CD4-positive, alpha-beta T cell treated with Interleukin-17A for 1 hour (primary cell): Measurements from ENCODE around the gene ZFPL1.

Experiments
- DNase-seq: peaks from one replicate; pipeline ENCODE4 v3.0.0-alpha.2; 2020

Gene ZFPL1

DNA sequence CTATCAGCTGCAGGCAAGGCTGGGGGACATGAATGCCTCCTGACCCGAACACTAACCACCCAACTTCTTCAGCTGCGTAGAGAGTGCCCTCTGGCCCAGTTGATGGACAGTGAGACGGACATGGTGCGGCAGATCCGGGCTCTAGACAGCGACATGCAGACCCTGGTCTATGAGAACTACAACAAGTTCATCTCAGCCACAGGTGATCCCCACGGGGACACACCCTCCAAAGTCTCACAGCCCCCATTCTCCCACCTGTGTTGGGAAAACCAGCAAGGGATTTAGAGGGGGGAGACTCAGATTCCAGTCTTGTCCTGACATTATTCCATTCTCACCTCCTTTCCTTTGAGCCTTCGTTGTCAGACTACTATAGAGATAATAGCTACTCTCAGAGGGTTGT, 12.9 kb downstream of the ZFPL1 start:
- no peak for DNase-seq

GRCh38 chr11:65100674-65101350, 16.8 kb downstream of the ZFPL1 start:
- no peak for DNase-seq

DNA sequence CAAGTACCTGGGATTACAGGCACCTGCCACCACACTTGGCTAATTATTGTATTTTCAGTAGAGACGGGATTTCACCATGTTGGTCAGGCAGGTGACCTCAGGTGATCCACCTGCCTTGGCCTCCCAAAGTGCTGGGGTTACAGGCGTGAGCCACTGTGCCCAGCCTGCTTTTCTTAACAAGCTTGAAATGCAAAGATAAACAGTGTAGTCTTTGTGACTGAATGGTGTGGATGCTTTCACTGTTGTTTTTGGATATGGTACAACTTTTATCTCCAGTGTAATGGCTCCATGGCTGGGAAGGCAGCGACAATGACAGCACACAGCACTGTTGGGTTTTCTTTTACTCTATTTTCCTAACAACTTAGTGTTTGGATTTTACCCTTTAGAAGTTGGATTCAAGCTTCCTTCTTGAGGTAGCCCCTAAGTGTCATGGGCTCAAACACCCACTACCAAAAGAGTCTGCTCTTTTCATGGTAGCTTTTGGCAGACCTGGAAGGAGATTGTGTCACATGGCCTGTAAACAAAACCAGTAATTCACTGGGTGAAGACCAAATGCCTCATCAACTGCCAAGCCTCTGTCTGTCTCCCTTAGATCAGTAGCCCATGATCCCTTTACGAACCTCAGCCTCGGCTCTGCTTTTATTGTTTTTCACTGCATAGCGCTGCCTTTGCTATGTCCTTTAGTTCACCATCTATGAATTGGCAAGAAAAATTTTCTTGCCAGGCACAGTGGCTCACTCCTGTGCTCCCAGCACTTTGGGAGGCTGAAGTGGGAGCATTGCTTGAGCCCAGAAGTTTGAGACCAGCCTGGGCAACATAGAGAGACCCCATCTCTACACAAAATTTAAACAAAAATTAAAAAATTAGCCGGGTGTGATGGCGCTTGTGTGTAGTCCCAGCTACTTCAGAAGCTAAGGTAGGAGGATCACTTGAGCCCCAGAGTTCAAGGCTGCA, 18.4 kb downstream of the ZFPL1 start:
- no peak for DNase-seq

GRCh38 chr11:65103476-65103875, 19.5 kb downstream of the ZFPL1 start:
- no peak for DNase-seq

GRCh38 chr11:65104628-65105027, 20.6 kb downstream of the ZFPL1 start:
- no peak for DNase-seq

DNA sequence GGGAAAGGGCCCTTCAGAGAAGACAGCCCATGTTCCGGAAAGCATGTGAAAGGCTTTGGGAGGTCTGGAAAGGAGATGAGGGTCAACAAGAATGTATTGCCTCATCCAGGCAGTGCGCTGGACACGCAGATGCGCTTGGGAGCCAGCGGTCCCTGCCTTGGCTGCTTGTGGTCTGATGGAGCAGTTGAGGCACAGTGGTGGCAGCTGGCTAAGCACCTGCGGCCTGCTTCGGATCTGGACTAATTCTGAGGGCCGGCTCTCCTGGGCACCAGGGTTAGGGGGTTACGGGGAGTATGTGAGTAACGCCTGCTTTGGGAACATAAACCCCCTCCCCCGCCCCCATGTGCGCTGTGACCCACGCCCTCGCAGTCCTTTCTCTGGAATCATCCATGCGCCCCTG, 23.1 kb downstream of the ZFPL1 start:
- no peak for DNase-seq

DNA sequence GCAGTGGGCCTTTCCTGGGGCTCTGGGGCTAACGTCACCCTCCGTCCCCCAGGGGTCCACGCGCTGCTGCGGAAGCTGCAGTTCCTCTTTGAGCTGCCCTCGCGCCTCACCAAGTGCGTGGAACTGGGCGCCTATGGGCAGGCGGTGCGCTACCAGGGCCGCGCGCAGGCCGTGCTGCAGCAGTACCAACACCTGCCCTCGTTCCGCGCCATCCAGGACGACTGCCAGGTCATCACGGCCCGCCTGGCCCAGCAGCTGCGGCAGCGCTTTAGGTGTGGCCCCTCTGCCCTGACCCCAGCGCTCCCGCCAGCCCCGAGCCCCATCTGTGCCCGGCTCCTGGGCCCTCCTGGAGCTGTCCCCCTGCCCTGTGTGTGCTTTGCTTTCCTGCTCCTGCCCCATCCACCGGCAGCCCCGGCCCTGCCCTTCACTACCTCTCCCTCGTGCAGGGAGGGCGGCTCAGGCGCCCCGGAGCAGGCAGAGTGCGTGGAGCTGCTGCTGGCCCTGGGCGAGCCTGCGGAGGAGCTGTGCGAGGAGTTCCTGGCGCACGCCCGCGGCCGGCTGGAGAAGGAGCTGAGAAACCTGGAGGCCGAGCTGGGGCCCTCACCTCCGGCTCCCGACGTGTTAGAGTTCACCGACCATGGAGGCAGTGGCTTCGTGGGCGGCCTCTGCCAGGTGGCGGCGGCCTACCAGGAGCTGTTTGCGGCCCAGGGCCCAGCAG, 23.9 kb downstream of the ZFPL1 start:
- no peak for DNase-seq

DNA sequence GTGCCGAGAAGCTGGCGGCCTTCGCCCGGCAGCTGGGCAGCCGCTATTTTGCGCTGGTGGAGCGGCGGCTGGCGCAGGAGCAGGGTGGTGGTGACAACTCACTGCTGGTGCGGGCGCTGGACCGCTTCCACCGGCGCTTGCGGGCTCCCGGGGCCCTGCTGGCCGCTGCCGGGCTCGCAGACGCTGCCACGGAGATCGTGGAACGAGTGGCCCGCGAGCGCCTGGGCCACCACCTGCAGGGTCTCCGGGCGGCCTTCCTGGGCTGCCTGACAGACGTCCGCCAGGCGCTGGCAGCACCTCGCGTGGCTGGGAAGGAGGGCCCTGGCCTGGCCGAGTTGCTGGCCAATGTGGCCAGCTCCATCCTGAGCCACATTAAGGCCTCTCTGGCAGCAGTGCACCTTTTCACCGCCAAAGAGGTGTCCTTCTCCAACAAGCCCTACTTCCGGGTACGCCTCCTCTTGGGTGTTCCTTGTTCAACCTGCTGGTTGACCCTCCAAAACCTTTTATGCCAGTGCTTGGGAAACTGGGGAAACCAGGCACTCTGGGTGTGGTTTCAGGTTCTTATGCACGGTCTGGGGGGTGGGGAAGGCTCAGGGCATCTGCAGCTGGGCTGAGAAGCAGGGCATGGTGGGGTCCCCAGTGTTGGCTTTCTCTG, 24.6 kb downstream of the ZFPL1 start:
- DNase-seq, result no peak

DNA sequence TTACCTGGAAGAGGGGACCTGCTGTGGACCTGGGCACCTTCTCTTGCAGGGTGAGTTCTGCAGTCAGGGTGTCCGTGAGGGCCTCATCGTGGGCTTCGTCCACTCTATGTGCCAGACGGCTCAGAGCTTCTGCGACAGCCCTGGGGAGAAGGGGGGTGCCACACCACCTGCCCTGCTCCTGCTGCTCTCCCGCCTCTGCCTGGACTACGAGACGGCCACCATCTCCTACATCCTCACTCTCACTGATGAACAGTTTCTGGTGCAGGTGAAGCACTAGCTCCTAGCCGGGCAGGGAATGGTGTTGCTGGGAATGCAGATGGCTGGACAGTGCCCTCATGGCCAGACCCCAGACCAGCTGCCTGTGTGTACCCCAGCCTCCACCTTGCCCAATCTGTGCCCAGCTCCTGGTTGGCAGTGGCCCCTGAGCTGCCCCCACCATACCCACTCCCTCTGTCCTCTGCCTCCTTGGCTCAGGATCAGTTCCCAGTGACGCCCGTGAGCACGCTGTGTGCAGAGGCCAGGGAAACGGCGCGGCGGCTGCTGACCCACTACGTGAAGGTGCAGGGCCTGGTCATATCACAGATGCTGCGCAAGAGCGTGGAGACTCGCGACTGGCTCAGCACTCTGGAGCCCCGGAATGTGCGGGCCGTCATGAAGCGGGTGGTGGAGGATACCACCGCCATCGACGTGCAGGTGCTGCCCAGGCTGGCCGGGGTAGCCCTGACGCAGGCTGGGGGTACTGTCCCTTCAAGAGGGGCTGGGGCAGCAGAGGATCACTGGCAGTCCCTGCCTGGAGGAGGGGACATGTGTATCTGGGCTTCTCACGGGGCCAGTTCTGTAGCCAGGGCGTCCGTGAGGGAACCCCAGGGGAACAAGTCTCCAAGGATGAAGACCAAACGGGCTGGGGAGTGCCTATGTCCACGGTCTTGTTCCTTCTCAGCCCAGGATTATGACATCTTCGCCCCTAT, 25.5 kb downstream of the ZFPL1 start:
- DNase-seq, result no peak

DNA sequence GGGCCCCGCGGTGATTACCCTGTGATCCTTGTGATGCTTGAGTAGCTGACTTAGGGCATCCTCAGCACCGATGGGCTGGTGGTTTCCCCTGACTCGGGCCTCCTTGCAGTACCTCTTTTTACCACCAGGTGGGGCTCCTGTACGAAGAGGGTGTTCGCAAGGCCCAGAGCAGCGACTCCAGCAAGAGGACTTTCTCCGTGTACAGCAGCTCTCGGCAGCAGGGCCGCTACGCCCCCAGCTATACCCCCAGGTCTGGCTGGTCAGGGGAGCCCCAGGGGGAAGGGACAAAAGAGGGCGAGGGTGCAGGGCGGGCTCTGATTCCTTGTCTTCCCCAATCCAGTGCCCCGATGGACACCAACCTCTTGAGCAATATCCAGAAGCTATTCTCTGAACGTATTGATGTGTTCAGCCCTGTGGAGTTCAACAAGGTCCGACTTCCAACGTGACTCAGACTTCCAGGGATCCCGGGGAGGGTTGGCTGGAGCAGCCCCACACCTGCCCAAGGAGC, 26.4 kb downstream of the ZFPL1 start:
- DNase-seq, result peak; percentile 96

DNA sequence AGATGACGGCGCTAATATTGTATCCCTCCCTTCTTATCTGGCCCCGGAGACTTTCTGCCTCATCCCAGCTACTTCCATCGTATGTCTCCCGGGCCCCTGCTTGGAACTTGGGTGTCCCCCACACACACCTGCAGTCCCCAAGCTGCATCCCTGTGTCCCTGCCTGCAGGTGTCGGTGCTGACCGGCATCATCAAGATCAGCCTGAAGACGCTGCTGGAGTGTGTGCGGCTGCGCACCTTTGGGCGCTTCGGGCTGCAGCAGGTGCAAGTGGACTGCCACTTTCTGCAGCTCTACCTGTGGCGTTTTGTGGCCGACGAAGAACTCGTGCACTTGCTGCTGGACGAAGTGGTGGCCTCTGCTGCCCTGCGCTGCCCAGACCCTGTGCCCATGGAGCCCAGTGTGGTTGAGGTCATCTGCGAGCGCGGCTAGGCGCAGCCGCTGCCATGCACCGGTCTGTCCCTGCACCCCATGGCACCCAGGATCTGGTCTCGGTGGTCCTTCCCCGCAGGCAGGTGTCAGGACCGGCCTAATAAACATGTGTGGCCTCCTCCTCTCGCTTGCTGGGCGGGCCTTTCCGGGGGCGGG, 27.2 kb downstream of the ZFPL1 start:
- no peak for DNase-seq

GRCh38 chr11:65111744-65112545, 27.9 kb downstream of the ZFPL1 start, which contains the start of gene TM7SF2:
TM7SF2 (plus strand) TSS chr11:65111872; CDS start chr11:65112016, 144 bp downstream.
- DNase-seq, result peak; percentile 95

DNA sequence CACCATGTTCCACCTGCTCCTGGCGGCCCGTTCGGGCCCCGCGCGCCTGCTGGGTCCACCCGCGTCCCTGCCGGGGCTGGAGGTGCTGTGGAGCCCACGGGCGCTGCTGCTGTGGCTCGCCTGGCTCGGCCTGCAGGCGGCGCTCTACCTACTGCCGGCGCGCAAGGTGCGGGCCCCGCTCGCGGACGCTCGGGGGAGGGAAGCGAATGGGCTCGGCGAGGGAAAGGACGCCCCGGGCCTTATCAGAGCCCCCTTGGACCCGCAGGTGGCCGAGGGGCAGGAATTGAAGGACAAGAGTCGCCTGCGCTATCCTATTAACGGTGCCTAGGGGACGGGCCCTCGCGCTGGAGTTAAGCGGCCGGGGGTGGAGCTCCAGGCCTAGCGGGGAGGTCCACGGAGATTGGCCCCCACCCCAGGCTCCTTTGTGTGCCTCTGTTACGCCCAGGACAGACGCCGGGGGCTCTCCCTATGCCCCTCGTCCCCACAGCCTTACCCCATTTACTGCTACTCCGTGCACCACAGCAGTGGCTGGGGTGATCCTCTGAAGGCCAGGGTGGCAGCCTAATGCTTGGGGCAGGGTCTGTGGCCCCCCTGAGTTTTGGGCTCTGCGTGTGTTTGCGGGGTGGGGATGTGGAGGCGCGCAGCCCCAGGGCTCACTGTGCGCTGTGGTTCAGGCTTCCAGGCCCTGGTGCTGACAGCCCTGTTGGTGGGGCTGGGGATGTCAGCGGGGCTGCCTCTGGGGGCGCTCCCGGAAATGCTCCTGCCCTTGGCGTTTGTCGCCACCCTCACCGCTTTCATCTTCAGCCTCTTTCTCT, 28.7 kb downstream of the ZFPL1 start:
- peak; percentile 80 for DNase-seq

DNA sequence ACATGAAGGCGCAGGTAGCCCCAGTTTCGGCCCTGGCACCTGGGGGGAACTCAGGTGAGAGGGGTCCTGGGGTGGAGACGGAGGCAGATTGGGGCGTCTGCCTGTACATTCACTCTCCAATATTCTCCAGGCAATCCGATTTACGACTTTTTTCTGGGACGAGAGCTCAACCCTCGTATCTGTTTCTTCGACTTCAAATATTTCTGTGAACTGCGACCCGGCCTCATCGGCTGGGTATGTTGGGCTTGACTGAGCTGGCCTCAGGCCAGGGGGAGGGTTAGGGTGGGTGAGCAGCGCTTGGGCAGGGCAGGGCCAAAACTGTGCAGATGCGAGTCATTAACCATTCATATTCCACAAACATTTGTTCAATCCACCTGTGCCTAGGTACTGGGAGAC, 29.3 kb downstream of the ZFPL1 start:
- no peak for DNase-seq

DNA sequence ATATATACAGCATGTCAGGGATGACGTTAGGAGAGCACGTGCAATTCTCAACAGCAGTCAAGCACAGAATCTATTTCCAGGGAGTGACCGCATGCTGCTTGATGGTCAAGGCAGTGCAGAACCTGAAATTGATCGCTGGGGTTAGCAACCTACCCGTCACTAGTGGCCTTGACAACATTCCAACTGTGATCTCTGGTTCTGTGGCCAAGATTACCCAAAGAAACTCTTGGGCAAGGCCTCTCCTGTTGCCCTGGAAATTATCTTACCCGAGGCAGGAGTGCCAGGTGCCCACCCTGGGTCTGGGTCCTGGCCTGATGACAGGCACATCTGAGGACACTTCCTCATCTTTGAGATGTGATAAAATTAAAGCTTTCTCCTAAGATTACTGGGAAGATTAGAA, 29.8 kb downstream of the ZFPL1 start:
- no peak for DNase-seq

DNA sequence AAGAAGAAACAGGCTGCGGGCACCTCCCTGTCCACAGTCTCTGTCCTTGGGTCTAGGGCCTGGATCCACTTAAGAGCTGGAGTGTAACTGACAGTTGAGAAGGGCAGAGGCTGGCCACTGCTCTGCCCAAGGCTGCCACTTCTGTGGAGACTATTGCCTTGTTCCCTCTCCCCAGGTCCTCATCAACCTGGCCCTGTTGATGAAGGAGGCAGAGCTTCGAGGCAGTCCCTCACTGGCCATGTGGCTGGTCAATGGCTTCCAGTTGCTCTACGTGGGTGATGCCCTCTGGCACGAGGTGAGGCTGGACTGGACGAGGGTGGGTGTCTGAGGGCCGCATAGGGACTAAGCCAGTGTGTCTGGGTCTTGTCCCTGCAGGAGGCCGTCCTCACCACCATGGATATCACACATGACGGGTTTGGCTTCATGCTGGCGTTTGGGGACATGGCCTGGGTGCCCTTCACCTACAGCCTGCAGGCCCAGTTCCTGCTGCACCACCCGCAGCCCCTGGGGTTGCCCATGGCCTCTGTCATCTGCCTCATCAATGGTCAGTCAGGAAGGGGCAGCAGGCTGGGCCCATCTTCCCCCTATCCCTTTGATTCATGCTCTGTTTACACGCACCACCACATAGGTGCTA, 30.6 kb downstream of the ZFPL1 start:
- DNase-seq, result no peak

DNA sequence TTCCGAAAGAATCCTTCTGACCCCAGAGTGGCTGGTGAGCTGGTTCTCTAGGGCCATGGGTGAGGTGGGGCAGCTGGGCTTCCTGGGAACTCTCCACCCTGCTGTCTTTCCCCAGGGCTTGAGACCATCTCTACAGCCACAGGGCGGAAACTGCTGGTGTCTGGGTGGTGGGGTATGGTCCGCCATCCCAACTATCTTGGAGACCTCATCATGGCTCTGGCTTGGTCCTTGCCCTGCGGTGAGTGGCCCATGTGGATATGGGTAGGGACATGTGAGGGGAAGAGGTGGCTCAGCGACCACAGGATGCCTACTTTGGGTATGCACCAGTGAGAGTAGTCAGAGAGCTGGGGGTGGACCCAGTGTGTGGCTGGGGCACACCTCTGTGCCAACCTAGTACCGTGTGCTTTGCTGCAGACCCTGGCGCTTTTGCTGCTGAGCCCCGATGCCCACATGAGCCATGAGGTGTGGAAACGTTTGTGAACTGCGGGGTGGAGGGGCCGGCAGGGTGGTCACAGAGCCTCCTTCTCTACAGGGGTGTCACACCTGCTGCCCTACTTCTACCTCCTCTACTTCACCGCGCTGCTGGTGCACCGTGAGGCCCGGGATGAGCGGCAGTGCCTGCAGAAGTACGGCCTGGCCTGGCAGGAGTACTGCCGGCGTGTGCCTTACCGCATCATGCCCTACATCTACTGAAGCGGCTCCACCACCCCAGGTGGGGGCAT, 31.5 kb downstream of the ZFPL1 start:
- no peak for DNase-seq
